Effector memory CD8-positive, alpha-beta T cell (primary cell): ENCODE data around the gene VSIR.
A peak's percentile ranks its signal among the peaks of the same experiment; 100 is the strongest.

ENCODE experiments used
- ATAC-seq: fragments of 150-1000 bp; cut with Tn5 transposase; replicated peaks from 2 replicates; pipeline ENCODE4 v1.10.0; 2021; ENCODE audit warnings: mild to moderate bottlenecking, moderate library complexity
- DNase-seq, 3 experiments: peaks; one replicate each; pipeline ENCODE4 v3.0.0; 2021
- H3K27ac Mint-ChIP-seq, 2 donors: one replicate each; pipeline ENCODE4 v1.8.0; 2022; ENCODE audit warnings: mild to moderate bottlenecking in 2 of 2, mixed read lengths in 2 of 2, moderate library complexity in 2 of 2
- H3K27me3 Mint-ChIP-seq, 2 donors: one replicate each; pipeline ENCODE4 v1.8.0; 2022; ENCODE audit warnings: mixed read lengths in 2 of 2
- H3K36me3 Mint-ChIP-seq: one replicate; pipeline ENCODE4 v1.8.0; 2022; ENCODE audit warnings: mild to moderate bottlenecking, moderate library complexity, mixed read lengths; ENCODE audit not compliant: insufficient read depth
- H3K4me1 Mint-ChIP-seq, 2 donors: one replicate each; pipeline ENCODE4 v1.8.0; 2022; ENCODE audit warnings: low read depth in 2 of 2, mixed read lengths in 2 of 2
- H3K4me3 Mint-ChIP-seq, 2 donors: one replicate each; pipeline ENCODE4 v1.8.0; 2022; ENCODE audit warnings: mild to moderate bottlenecking in 2 of 2, mixed read lengths in 2 of 2, moderate library complexity in 2 of 2
- H3K9me3 Mint-ChIP-seq, 2 donors: one replicate each; pipeline ENCODE4 v1.8.0; 2022; ENCODE audit warnings: mixed read lengths in 2 of 2
- total RNA-seq, 9 experiments: gene quantifications; one replicate each; lab custom pipeline; 2026; lab: John Stamatoyannopoulos, UW

VSIR gene
- 74.8 to 465 (median 153) reads per million in 9 experiments for total RNA-seq

DNA sequence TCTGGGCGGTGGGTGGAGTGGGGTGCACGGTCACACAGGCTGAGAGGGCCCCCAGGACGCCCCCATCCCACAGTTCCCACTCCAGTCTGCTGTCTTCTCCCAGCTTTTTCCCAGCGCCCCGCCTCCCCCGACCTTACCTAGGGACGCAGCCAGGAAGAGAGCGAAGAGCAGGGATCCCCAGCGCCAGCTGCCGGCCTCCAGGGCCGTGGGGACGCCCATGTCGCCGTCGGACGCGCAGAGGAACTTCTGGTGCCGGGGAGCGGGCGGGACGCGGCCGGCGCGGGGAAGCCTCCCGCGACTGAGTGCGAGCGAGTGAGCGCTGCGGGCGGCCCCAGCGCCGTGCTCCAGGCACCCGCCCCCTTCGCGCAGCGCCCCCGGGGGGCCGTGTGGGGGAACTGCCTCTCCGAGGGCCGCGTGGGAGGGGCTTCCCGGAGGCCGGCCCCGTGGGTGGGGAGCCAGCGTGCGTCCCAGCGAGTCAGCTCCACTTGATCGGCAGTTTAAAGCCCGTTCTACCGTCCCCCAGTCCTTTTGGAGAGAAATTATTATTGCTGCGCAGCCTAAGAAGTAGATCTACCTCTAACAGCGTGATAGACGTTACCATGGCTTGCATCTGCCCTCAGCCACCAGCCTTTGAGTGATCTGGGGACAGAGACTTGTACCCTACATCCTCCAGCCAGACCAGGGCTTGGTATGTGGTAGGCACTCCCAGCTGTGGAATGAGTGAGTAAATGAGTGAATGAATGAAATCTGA lies at the start of gene VSIR:
Gene VSIR, minus strand, starts transcription at position 300 of the 751 bp plus-strand sequence. Its CDS starts 81 bp downstream, at position 219.
- H3K4me3 Mint-ChIP-seq: peak within 1 kb of the TSS; percentile 96 to 97
- DNase-seq (peak; percentile 94 to 100 (median 98)), ATAC-seq (peak; percentile 74)
- no peaks in the 10 kb centered on the region for H3K27me3 Mint-ChIP-seq
- peaks cover 61 to 69% of the 10 kb centered on the region in 2 donors for H3K4me1 Mint-ChIP-seq
- H3K27ac Mint-ChIP-seq: peak within 1 kb of the TSS; percentile 96 to 97
- H3K9me3 Mint-ChIP-seq: no peaks in the 10 kb centered on the region
- H3K36me3 Mint-ChIP-seq: peaks cover 31% of the 10 kb centered on the region

DNA sequence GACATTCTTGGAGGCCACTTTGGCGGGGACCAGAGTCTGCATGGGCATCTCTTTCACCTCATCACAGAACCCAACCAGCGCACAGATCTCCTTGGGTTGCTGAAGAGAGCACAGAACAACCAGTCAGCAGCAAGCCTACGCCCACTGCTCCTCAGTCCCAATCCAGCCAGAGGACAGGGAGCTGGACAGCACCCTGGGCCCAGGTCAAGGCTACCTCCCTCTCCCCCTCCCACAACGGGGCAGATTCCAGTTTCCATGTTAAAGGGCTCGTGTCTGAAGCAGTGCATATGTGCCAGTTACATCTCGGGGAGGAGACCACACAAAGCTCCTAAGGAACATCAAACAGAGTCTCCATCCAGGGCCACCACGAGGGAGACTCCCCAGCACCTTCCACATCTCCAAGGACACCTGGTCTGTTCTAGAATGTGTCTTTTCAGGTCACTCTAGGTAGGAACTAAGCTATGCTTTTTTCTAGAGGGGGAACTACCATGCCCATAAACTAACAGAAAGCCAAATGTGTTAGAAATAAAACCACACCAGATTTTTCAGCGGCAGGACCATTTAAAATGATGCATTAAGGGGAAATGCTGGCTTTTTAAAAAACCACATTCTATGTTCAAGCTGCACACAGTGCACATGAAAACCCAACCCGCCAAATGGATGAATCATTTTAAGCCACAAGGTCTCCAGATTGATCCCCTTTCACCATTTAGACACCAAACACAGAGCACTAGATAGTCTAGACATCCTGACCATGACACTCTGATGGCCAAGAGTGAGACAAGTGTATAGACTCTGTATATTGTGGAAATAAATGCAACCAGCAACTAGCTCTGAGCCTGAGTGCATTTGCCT lies 48.8 kb upstream of the VSIR start:
- Mint-ChIP-seq H3K4me3 (no peak overlapping the region), H3K27ac (peak overlapping the region; percentile 68 to 70), H3K36me3 (peaks cover 80% of the 10 kb centered on the region), H3K27me3 (no peaks in the 10 kb centered on the region), H3K9me3 (no peaks in the 10 kb centered on the region), H3K4me1 (peaks cover 4 to 16% of the 10 kb centered on the region in 2 donors)
- DNase-seq (no peak), ATAC-seq (peak; percentile 87)

DNA sequence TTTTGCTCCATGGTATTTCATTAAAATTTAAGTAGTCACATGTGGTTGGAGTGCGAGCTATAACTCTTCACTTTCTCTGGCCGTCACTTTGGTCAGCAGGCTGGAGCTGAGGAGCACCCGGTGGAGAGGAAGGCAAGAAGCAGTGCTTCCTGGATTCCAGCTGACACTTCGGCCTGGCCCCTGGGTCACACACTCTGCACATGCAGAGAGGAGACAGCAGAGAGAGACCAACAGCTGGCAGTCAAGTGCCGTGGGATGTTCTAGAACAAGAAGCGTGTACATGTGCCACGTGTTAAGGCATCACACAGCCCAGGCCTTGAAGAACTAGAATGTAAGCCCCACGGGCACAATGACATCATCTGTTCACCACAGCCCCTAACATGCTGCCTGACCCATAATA lies 47.6 kb upstream of the VSIR start:
- DNase-seq (no peak), ATAC-seq (no peak)
- Mint-ChIP-seq H3K27ac (no peak overlapping the region), H3K36me3 (peaks cover 81% of the 10 kb centered on the region), H3K4me1 (peaks cover 4 to 16% of the 10 kb centered on the region in 2 donors), H3K9me3 (no peaks in the 10 kb centered on the region), H3K27me3 (no peaks in the 10 kb centered on the region), H3K4me3 (no peak overlapping the region)

DNA sequence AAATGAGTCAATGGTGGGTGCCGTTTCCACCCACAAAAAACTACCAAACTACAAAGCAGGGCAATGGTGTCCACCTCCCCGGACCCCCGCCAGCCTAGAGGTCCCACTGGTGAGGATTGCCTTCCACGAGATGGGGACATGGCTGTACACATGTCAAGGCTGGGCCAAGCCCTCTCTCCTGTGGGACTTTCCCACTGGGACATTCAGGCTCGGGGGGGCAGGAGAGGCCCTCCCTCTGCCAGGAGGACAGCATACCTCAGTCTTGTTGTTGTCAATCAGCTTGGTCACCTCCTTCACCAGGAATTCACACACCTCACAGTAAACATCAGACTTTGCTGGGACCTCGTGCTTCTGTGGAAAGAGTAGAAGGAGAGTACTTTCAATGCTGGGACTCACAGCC lies 46.7 kb upstream of the VSIR start:
- Mint-ChIP-seq H3K36me3 (peaks cover 79% of the 10 kb centered on the region), H3K27ac (peak overlapping the region; percentile 23 to 58), H3K4me3 (no peak overlapping the region), H3K27me3 (no peaks in the 10 kb centered on the region), H3K9me3 (no peaks in the 10 kb centered on the region), H3K4me1 (peaks cover 4 to 16% of the 10 kb centered on the region in 2 donors)
- DNase-seq: no peak
- ATAC-seq: no peak

DNA sequence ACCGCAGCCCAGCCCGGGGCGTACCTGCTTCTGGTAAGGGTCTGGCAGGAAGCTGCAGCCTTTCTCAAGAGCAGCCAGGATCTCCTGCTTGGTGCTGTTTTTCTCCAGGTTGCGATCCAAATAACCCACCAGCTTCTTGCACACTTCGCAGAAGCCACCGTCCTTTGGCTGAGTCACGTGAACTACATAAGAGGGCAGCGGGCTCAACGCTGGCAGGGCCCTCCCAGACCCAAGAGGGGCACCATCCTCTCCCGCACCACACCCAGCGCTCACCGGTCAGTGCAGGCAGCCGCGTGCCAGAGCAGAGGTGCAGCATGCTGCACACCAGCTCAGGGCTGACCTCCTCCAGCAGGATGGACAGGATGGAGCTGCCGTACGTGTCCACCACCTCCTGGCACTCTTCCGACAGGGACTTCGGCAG lies 46.1 kb upstream of the VSIR start:
- Mint-ChIP-seq H3K36me3 (peaks cover 78% of the 10 kb centered on the region), H3K27me3 (no peaks in the 10 kb centered on the region), H3K9me3 (no peaks in the 10 kb centered on the region), H3K4me3 (no peak overlapping the region), H3K27ac (peak overlapping the region; percentile 23 to 58), H3K4me1 (peaks cover 4 to 16% of the 10 kb centered on the region in 2 donors)
- ATAC-seq (no peak), DNase-seq (no peak)

DNA sequence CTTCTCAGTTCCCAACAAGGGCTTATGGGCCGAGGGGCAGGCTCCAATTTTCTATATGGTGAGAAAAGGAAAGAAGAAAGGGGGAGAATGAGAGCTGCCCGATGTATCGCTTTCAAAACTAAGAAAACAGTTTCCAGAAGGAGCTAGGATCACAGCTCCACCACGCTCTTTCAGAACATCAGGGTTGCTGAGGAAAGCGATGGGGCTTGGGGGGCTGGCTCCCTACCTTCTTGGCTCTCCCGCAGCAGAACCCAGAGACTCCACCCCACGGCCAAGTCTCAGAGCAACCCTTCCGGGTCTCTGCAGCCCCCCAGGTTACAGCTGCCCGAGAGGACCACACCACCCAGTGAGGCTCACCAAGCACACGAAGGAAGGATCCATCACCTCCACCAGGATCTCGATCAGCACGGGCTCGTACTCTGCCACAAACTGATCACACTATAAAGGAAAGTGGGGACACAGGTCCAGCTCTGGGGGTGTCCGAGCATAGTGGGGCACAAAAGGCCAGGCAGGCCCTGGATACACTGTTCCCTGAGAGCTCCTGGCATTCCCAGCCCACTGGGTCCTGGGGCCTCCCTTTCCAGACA lies 45.4 kb upstream of the VSIR start:
- peaks cover 4 to 15% of the 10 kb centered on the region in 2 donors for H3K4me1 Mint-ChIP-seq
- no peaks in the 10 kb centered on the region for H3K9me3 Mint-ChIP-seq
- no peak overlapping the region for H3K4me3 Mint-ChIP-seq
- no peaks in the 10 kb centered on the region for H3K27me3 Mint-ChIP-seq
- peak overlapping the region in 1 of 2 donors; percentile 58 for H3K27ac Mint-ChIP-seq
- peaks cover 75% of the 10 kb centered on the region for H3K36me3 Mint-ChIP-seq
- ATAC-seq: no peak
- DNase-seq: no peak

DNA sequence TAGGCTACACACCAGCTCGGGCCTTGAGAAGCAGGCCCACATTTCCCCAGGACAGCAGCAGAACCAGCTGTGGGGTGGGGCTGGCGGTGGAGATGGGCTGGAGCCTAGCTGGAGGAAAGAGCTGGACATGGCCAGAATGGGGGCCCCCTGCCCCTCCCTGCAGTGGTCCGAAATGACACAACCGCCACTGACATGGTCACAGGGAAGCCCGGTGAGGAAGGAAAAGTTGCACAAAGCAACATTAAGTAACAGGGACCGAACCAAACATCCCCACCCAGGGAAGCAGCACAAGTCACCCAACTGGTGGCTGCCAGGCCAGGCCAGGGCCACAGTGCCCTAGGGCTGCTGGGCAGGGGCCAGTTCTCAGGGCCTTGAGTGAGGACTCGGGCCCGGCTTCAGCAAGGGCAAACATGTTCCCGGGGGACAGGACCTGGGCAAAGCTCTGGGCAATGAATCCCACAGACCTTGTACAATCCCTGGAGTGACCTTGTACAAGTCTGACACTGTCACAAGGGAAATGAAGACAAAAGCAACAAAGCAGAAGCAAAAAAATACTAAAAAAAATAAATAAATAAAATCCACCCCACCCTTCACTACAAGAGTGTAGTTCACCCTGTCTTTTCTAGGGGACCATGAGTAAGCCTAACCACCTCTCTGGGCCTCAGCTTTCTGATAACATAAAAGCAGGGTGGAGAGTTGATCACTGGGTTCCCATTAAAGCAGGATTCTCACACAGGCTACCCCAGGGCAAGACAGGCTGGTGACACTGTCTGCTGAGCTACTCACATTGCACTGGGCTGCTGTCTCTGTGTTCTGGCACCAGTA lies 44.7 kb upstream of the VSIR start:
- Mint-ChIP-seq H3K27ac (peak overlapping the region in 1 of 2 donors; percentile 58), H3K36me3 (peaks cover 72% of the 10 kb centered on the region), H3K4me1 (peaks cover 4 to 12% of the 10 kb centered on the region in 2 donors), H3K27me3 (no peaks in the 10 kb centered on the region), H3K4me3 (no peak overlapping the region), H3K9me3 (no peaks in the 10 kb centered on the region)
- no peak for DNase-seq
- no peak for ATAC-seq

DNA sequence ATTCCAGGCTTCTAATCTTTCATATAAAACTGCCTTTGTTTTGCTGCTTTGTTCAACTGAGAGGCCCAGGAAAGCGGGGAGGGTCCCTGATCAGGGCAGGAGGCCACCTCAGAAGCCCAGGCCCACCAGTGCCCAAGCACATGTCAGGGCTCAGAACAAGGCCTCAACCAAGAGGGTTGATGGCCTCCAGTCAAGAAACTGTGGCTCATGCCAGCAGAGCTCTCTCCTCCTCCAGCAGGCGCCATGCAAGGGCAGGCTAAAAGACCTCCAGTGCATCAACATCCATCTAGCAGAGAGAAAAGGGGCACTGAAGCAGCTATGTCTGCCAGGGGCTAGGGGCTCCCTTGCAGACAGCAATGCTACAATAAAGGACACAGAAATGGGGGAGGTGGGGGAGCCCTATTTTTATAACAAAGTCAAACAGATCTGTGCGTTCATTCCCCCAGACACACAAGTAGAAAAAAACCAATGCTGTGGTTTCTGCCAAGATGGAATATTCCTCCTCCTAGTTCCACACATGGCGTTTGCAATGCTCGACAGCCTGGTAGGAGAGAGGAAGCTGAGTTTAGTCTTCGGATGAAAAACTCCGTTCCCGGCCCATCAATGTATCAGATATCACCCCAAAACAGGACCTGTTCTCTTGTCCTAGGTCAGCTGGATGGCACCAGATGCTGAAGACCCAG lies 43.8 kb upstream of the VSIR start:
- Mint-ChIP-seq H3K27ac (no peak overlapping the region), H3K27me3 (no peaks in the 10 kb centered on the region), H3K4me1 (peaks cover 0 to 6% of the 10 kb centered on the region in 2 donors), H3K9me3 (no peaks in the 10 kb centered on the region), H3K36me3 (peaks cover 66% of the 10 kb centered on the region), H3K4me3 (peak overlapping the region in 1 of 2 donors; percentile 41)
- no peak for DNase-seq
- ATAC-seq: no peak

DNA sequence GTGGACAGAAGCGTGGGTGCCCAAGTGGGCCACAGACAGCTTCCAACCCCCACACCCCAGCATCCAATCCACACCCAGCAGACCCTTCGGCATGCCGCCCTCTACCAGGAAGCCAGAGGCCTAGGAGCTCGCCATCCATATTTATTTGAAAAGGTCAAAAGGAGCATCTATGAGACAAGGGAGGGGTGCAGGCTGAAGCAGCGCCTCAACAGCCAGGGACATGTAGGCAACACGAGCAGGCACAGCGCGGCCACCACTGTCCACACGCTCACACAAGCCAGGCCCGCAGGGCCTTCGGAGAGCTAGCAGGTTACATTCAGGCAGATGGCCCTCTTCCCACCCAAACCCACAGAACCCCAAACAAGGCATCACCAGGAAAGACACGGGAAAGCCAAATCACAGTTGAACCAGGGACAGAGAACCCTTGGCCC lies 43.1 kb upstream of the VSIR start:
- no peaks in the 10 kb centered on the region for H3K27me3 Mint-ChIP-seq
- no peak overlapping the region for H3K27ac Mint-ChIP-seq
- no peak for DNase-seq
- H3K4me1 Mint-ChIP-seq: no peaks in the 10 kb centered on the region
- no peaks in the 10 kb centered on the region for H3K9me3 Mint-ChIP-seq
- H3K36me3 Mint-ChIP-seq: peaks cover 60% of the 10 kb centered on the region
- no peak for ATAC-seq
- H3K4me3 Mint-ChIP-seq: no peak overlapping the region

DNA sequence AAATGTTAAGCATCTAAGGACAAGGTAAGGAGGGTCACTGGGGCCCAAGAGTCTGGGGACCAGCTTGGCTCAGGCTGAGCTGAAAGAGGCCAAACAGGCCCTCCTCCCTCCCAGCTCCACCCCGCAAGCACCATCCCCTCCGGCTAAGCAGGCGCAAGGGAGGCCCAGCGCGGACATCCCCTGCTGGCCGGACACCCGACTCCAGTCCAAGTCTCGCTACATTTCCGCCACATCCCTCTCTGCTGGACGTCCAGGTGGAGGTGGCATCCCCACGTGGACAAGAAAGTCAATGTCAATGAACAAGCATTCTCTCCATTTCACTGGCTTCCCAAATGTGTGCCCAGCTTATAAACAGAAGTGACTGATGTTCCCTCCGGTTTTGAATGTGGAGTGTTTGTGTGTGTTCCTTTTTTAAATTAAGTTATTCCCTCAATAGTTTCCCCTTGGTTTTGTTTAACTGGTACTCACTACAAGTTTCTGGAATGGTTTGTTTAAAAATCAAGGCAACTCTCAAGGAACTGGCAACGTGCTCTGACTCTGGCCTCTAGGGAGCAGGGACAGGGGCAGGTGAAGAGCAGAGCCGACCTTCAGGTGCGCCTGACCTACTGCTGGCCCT lies 42.3 kb upstream of the VSIR start:
- Mint-ChIP-seq H3K9me3 (no peaks in the 10 kb centered on the region), H3K36me3 (peaks cover 53% of the 10 kb centered on the region), H3K4me1 (no peaks in the 10 kb centered on the region), H3K27ac (no peak overlapping the region), H3K27me3 (no peaks in the 10 kb centered on the region), H3K4me3 (no peak overlapping the region)
- ATAC-seq (no peak), DNase-seq (no peak)

DNA sequence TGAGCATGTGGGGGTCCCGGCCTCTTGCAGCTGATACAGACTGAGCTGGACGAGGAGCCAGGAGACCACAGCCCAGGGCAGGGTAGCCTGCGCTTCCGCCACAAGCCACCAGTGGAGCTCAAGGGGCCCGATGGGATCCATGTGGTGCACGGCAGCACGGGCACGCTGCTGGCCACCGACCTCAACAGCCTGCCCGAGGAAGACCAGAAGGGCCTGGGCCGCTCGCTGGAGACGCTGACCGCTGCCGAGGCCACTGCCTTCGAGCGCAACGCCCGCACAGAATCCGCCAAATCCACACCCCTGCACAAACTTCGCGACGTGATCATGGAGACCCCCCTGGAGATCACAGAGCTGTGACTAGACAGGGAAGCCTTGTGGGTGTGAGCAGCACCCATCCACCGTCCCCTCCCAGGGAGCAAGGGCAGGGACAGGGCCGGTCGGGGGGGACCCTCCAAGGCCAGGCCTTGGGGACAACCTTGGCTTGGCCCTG lies 41.6 kb upstream of the VSIR start:
- ATAC-seq: no peak
- H3K4me3 Mint-ChIP-seq: no peak overlapping the region
- H3K9me3 Mint-ChIP-seq: no peaks in the 10 kb centered on the region
- DNase-seq: no peak
- no peaks in the 10 kb centered on the region for H3K27me3 Mint-ChIP-seq
- no peak overlapping the region for H3K27ac Mint-ChIP-seq
- peaks cover 46% of the 10 kb centered on the region for H3K36me3 Mint-ChIP-seq
- no peaks in the 10 kb centered on the region for H3K4me1 Mint-ChIP-seq
